ENCODE measurements around the gene ADPRM. TPM values are rescaled to one million over a fixed set of nuclear protein-coding genes. Genes with fewer than 3 reads are reported as not detected.

ADPRM gene
- total RNA-seq, 2 experiments from 2014 or later: 34.2 to 35.0 TPM

DNA sequence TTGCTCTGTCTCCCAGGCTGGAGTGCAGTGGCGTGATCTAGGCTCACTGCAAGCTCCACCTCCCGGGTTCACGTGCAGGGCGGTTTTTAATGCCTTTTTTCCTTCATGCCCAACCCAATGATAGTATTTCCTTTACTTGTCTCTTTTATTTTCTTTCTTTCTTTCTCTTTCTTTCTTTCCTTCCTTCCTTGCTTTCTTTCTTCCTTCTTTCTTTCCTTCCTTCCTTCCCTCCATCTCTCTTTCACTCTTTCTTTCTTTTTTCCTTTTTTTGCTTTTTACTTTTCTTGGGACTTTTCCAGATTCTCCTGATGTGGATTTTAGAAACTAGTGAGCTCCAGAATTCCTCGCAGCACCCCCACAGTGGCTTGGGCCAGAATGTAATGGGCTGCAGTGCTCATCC is 43.4 kb upstream of the ADPRM start:
- no peaks in the 10 kb centered on the region for H3K9me3 Mint-ChIP-seq
- ATAC-seq (ENCODE audit: poor library complexity) (no peak), DNase-seq (no peak)
- peaks cover 18% of the 10 kb centered on the region for H3K4me1 Mint-ChIP-seq (ENCODE audit: low read depth)
- H3K27ac ChIP-seq (ENCODE audit: low read depth in 1 of 2, low read length in 2 of 2): no peak overlapping the region
- H3K36me3 ChIP-seq (ENCODE audit: insufficient read depth, low read length): no peaks in the 10 kb centered on the region
- no peaks in the 10 kb centered on the region for H3K9me3 ChIP-seq (ENCODE audit: control insufficient read depth in 1 of 2, insufficient read depth in 1 of 2, low read length in 2 of 2)
- no peak overlapping the region for H3K4me3 Mint-ChIP-seq
- CTCF ChIA-PET: no interaction called here
- no peaks in the 10 kb centered on the region for H3K27me3 ChIP-seq (ENCODE audit: control insufficient read depth in 1 of 2, insufficient read depth in 2 of 2, low read length in 2 of 2)
- POLR2A ChIA-PET: no interaction called here
- H3K36me3 Mint-ChIP-seq (ENCODE audit: low read depth): peaks cover 7% of the 10 kb centered on the region
- peaks cover 9% of the 10 kb centered on the region for H3K4me1 ChIP-seq (ENCODE audit: insufficient read depth, low read length)
- no peak overlapping the region for H3K4me3 ChIP-seq (ENCODE audit: low read length)
- TF ChIP-seq CTCF (IDR thresholded peaks at IDR 0.05): no peak
- no peak overlapping the region for H3K27ac Mint-ChIP-seq
- H3K27me3 Mint-ChIP-seq: no peaks in the 10 kb centered on the region
- intact Hi-C loops (cut with DNase I, micrococcal nuclease): no loop called here

DNA sequence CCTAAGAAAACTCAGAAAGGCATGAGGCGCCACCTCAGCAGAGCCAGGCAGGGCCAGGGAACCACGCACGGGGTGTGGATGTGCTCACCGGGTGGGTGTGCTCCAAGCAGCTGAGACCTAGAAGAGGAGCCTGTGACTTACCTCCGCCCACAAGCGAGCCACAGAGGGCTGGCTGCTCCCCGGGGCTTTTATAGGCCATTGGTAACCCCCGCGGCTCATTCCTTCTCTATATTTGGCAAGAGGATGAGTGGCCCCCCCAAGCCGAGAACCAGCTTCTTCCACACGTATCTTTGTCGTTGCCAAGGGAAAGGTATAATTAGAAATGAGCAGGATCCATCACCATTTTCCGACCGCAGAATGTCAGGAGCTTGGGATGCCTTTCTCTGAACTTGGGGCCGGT is 40.2 kb upstream of the ADPRM start, which contains the start of gene MYH3:
Gene MYH3 (minus strand): TSS at position 162 of the 400 bp plus-strand sequence. CDS start 2,245 bp downstream, outside the sequence.
- H3K4me1 Mint-ChIP-seq (ENCODE audit: low read depth): peaks cover 18% of the 10 kb centered on the region
- no peak within 1 kb of the TSS for H3K4me3 Mint-ChIP-seq
- Histone ChIP-seq H3K4me1 (ENCODE audit: insufficient read depth, low read length) (peaks cover 9% of the 10 kb centered on the region), H3K4me3 (ENCODE audit: low read length) (no peak within 1 kb of the TSS), H3K36me3 (ENCODE audit: insufficient read depth, low read length) (no peaks in the 10 kb centered on the region), H3K27ac (ENCODE audit: low read depth in 1 of 2, low read length in 2 of 2) (no peak within 1 kb of the TSS), H3K9me3 (ENCODE audit: control insufficient read depth in 1 of 2, insufficient read depth in 1 of 2, low read length in 2 of 2) (no peaks in the 10 kb centered on the region), H3K27me3 (ENCODE audit: control insufficient read depth in 1 of 2, insufficient read depth in 2 of 2, low read length in 2 of 2) (no peaks in the 10 kb centered on the region)
- intact Hi-C loops (cut with DNase I, micrococcal nuclease): no loop called here
- DNase-seq (no peak), ATAC-seq (ENCODE audit: poor library complexity) (no peak)
- no peaks in the 10 kb centered on the region for H3K27me3 Mint-ChIP-seq
- peaks cover 20% of the 10 kb centered on the region for H3K36me3 Mint-ChIP-seq (ENCODE audit: low read depth)
- TF ChIP-seq CTCF (IDR thresholded peaks at IDR 0.05): no peak
- no peaks in the 10 kb centered on the region for H3K9me3 Mint-ChIP-seq
- H3K27ac Mint-ChIP-seq: no peak within 1 kb of the TSS
- POLR2A ChIA-PET: no interaction called here
- CTCF ChIA-PET: interaction anchor here (1.4 kb wide), 1 partner anchor 11 kb away, joined by 3 read pairs; no protein-coding TSS in a partner anchor

DNA sequence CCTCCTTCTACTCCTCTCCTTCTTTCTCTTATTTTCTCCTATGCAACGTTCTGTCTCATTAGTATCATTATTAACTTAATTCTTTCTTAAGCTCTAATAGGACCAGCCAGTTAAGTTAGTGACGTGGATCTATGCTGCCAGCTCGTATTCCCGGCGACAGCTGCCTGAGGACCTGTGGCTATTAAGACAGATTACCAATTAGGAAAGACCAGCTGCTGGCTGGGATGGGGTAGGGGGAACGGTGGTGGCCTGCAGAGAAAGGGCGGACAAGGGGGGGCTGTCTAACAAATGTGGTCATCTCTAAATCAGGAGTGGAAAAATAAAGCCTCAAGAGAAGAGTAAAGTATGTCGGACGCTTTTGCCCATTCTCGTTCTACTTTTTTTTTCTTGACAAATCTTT is 39.5 kb upstream of the ADPRM start:
- Histone ChIP-seq H3K36me3 (ENCODE audit: insufficient read depth, low read length) (no peaks in the 10 kb centered on the region), H3K27me3 (ENCODE audit: control insufficient read depth in 1 of 2, insufficient read depth in 2 of 2, low read length in 2 of 2) (no peaks in the 10 kb centered on the region), H3K4me3 (ENCODE audit: low read length) (no peak overlapping the region), H3K27ac (ENCODE audit: low read depth in 1 of 2, low read length in 2 of 2) (no peak overlapping the region), H3K9me3 (ENCODE audit: control insufficient read depth in 1 of 2, insufficient read depth in 1 of 2, low read length in 2 of 2) (no peaks in the 10 kb centered on the region), H3K4me1 (ENCODE audit: insufficient read depth, low read length) (peaks cover 8% of the 10 kb centered on the region)
- no peak overlapping the region for H3K27ac Mint-ChIP-seq
- no peaks in the 10 kb centered on the region for H3K27me3 Mint-ChIP-seq
- ChIA-PET CTCF (interaction anchor here (1.4 kb wide), 1 partner anchor 12 kb away, joined by 3 read pairs; no protein-coding TSS in a partner anchor), POLR2A (no interaction called here)
- H3K36me3 Mint-ChIP-seq (ENCODE audit: low read depth): peaks cover 22% of the 10 kb centered on the region
- DNase-seq (no peak), ATAC-seq (ENCODE audit: poor library complexity) (no peak)
- peaks cover 16% of the 10 kb centered on the region for H3K4me1 Mint-ChIP-seq (ENCODE audit: low read depth)
- intact Hi-C loops (cut with DNase I, micrococcal nuclease): no loop called here
- no peak for TF ChIP-seq CTCF (IDR thresholded peaks at IDR 0.05)
- H3K4me3 Mint-ChIP-seq: no peak overlapping the region
- no peaks in the 10 kb centered on the region for H3K9me3 Mint-ChIP-seq

Measured in CD4-positive, alpha-beta T cell (primary cell).